HG03045 (cell line): ENCODE data around the gene SETD6.
"Not testable (repeated sequence)": the region's sequence is repeated elsewhere in the genome, so short reads cannot be mapped to it uniquely, and the experiment has no call there.

Experiments
- ATAC-seq: cut with Tn5 transposase; IDR thresholded peaks from one replicate; pipeline ENCODE4 v1.9.1; 2021; ENCODE audit warnings: mild to moderate bottlenecking, moderate library complexity; ENCODE audit not compliant: unreplicated experiment

The SETD6 gene

GRCh38 chr16:58537124-58537906, 22.0 kb downstream of the SETD6 start:
- ATAC-seq = no peak

GRCh38 chr16:58541711-58542110, 26.4 kb downstream of the SETD6 start:
- no peak for ATAC-seq

GRCh38 chr16:58542291-58542690, 27.0 kb downstream of the SETD6 start:
- ATAC-seq = no peak

- ATAC-seq = no peak
Observed at GRCh38 chr16:58543685-58544084, 28.4 kb downstream of the SETD6 start.

GRCh38 chr16:58548378-58548777, 33.1 kb downstream of the SETD6 start:
- ATAC-seq = no peak

- ATAC-seq = no peak
Observed at GRCh38 chr16:58551496-58551895, 36.2 kb downstream of the SETD6 start.

- no peak for ATAC-seq
Observed at GRCh38 chr16:58556678-58557077, 41.4 kb downstream of the SETD6 start.

- ATAC-seq = no peak
Observed at GRCh38 chr16:58563235-58563634, 47.9 kb downstream of the SETD6 start.

- ATAC-seq = no peak
Observed at GRCh38 chr16:58563775-58564174, 48.5 kb downstream of the SETD6 start.

GRCh38 chr16:58565697-58566096, 50.4 kb downstream of the SETD6 start:
- ATAC-seq = not testable (repeated sequence)
